ENCODE measurements around the gene RRM1.
"Not testable (repeated sequence)": the region's sequence is repeated elsewhere in the genome, so short reads cannot be mapped to it uniquely, and the experiment has no call there.

RRM1 gene

GRCh38 chr11:4125141-4125540, 30.5 kb downstream of the RRM1 start:
- peaks cover 88% of the 10 kb centered on the region for H3K36me3 Mint-ChIP-seq (ENCODE audit: low read depth)
- H3K27ac Mint-ChIP-seq: no peak overlapping the region
- no peaks in the 10 kb centered on the region for H3K27me3 Mint-ChIP-seq (ENCODE audit: low read depth, poor library complexity)
- DNase-seq: no peak
- no peak for TF ChIP-seq CTCF (IDR thresholded peaks at IDR 0.05)
- no peak overlapping the region for H3K4me3 Mint-ChIP-seq
- H3K9me3 Mint-ChIP-seq: no peaks in the 10 kb centered on the region
- H3K4me1 Mint-ChIP-seq: no peaks in the 10 kb centered on the region

- peaks cover 92% of the 10 kb centered on the region for H3K36me3 Mint-ChIP-seq (ENCODE audit: low read depth)
- TF ChIP-seq CTCF (IDR thresholded peaks at IDR 0.05): no peak
- no peak overlapping the region for H3K27ac Mint-ChIP-seq
- no peak for DNase-seq
- H3K27me3 Mint-ChIP-seq (ENCODE audit: low read depth, poor library complexity): no peaks in the 10 kb centered on the region
- H3K9me3 Mint-ChIP-seq: no peaks in the 10 kb centered on the region
- H3K4me3 Mint-ChIP-seq: no peak overlapping the region
- H3K4me1 Mint-ChIP-seq: no peaks in the 10 kb centered on the region
These were observed 32.8 kb downstream of the RRM1 start for GRCh38 chr11:4127357-4127756.

GRCh38 chr11:4130219-4130618, 35.6 kb downstream of the RRM1 start:
- not testable (repeated sequence) for H3K27me3 Mint-ChIP-seq (ENCODE audit: low read depth, poor library complexity); H3K4me1 Mint-ChIP-seq; DNase-seq; H3K9me3 Mint-ChIP-seq; H3K4me3 Mint-ChIP-seq; H3K27ac Mint-ChIP-seq
- H3K36me3 Mint-ChIP-seq (ENCODE audit: low read depth): peaks cover 87% of the 10 kb centered on the region

- DNase-seq: no peak
- peaks cover 29% of the 10 kb centered on the region for H3K9me3 Mint-ChIP-seq
- no peaks in the 10 kb centered on the region for H3K27me3 Mint-ChIP-seq (ENCODE audit: low read depth, poor library complexity)
- H3K36me3 Mint-ChIP-seq (ENCODE audit: low read depth): peaks cover 79% of the 10 kb centered on the region
- no peak overlapping the region for H3K4me3 Mint-ChIP-seq
- TF ChIP-seq CTCF (IDR thresholded peaks at IDR 0.05): no peak
- no peak overlapping the region for H3K27ac Mint-ChIP-seq
- no peaks in the 10 kb centered on the region for H3K4me1 Mint-ChIP-seq
These were observed 40.2 kb downstream of the RRM1 start for GRCh38 chr11:4134806-4135205.

GRCh38 chr11:4138497-4138896, 43.9 kb downstream of the RRM1 start:
- Mint-ChIP-seq H3K36me3 (ENCODE audit: low read depth) (peaks cover 83% of the 10 kb centered on the region), H3K27ac (no peak overlapping the region), H3K4me1 (no peaks in the 10 kb centered on the region), H3K4me3 (no peak overlapping the region), H3K9me3 (peaks cover 52% of the 10 kb centered on the region), H3K27me3 (ENCODE audit: low read depth, poor library complexity) (no peaks in the 10 kb centered on the region)
- TF ChIP-seq CTCF (IDR thresholded peaks at IDR 0.05): no peak
- DNase-seq: no peak

- DNase-seq: no peak
- Mint-ChIP-seq H3K4me1 (no peaks in the 10 kb centered on the region), H3K4me3 (no peak overlapping the region), H3K27ac (no peak overlapping the region), H3K9me3 (peaks cover 52% of the 10 kb centered on the region), H3K36me3 (ENCODE audit: low read depth) (peaks cover 71% of the 10 kb centered on the region), H3K27me3 (ENCODE audit: low read depth, poor library complexity) (no peaks in the 10 kb centered on the region)
- no peak for TF ChIP-seq CTCF (IDR thresholded peaks at IDR 0.05)
These were observed 45.6 kb downstream of the RRM1 start for GRCh38 chr11:4140067-4140636.

Data from nephron progenitor cell (in vitro differentiated cells).